Stomach (tissue), 9 donors: ENCODE data around the gene MAGED1. TPM values are rescaled to one million over a fixed set of nuclear protein-coding genes. Genes with fewer than 3 reads are reported as not detected.

Experiments used
- DNase-seq, 2 donors: peaks; one replicate each; pipeline versions ENCODE4 v3.0.0 to v3.0.0-alpha.2; 2013 to 2019
- H3K27ac ChIP-seq, 5 donors: fragments of 200-600 bp in 4 of 5; sonication (generic) in 4 of 5; one replicate each; pipeline ENCODE4 v1.5.1; 2013 to 2019; ENCODE audit warnings: mild to moderate bottlenecking in 1 of 5, moderate library complexity in 1 of 5
- H3K27me3 ChIP-seq, 3 donors: fragments of 200-600 bp; sonication (generic); one replicate each; pipeline ENCODE4 v1.5.1; 2017 to 2019; ENCODE audit warnings: mixed run types in 1 of 3
- H3K36me3 ChIP-seq, 4 donors: fragments of 200-600 bp; sonication (generic); 1 replicate in 3 of 4; 2 replicates in 1 of 4; pipeline ENCODE4 v1.5.1; 2016 to 2019
- H3K4me1 ChIP-seq, 4 donors: fragments of 200-600 bp; sonication (generic); one replicate each; pipeline ENCODE4 v1.5.1; 2016 to 2019
- H3K4me3 ChIP-seq, 4 donors: fragments of 200-600 bp; sonication (generic) in 3 of 4; one replicate each; pipeline ENCODE4 v1.5.1; 2016 to 2019; ENCODE audit warnings: mild to moderate bottlenecking in 1 of 4
- H3K9me3 ChIP-seq, 4 donors: fragments of 200-600 bp; sonication (generic); one replicate each; pipeline ENCODE4 v1.5.1; 2016 to 2019
- EP300 ChIP-seq: sonication (generic); formaldehyde crosslinking; IDR thresholded peaks from one replicate; pipeline ENCODE4 v1.6.1; 2017; ENCODE audit warnings: antibody characterized with exemption
- POLR2A ChIP-seq, 4 donors: fragments of 450-650 bp; IDR thresholded peaks; one replicate each; pipeline ENCODE4 v1.6.1; 2016; ENCODE audit warnings: antibody characterized with exemption in 4 of 4, control low read depth in 2 of 4, mild to moderate bottlenecking in 1 of 4, moderate library complexity in 1 of 4
- POLR2AphosphoS5 ChIP-seq, 3 donors: sonication (generic); formaldehyde crosslinking; IDR thresholded peaks; one replicate each; pipeline ENCODE4 v1.6.1; 2016; ENCODE audit warnings: antibody characterized with exemption in 3 of 3
- WGBS, 5 donors: extraction: QIAGEN DNeasy Blood & Tissue Kit in 3 of 5; methylation state at CpG; one replicate each; pipeline versions ENCODE4 v1.1.5 to v1.1.7; 2013 to 2018; 5-methylcytosine and 5-hydroxymethylcytosine counted together
- intact Hi-C: fragments of 100-400 bp; cut with DNase I; formaldehyde crosslinking; loops from one replicate; pipeline ENCODE4 v1.15.1; 2023; ENCODE audit warnings: low total_unique reads
- polyA plus RNA-seq, 3 donors: library from polyadenylated mRNA; stranded (reverse); fragments of 200-250 nt; gene quantifications; one replicate each; pipeline ENCODE4 v1.2.3, GENCODE V29; 2013
- small RNA-seq, 4 donors: library from RNA; depleted of rRNA; stranded (forward); fragments of <200 nt; gene quantifications; one replicate each; pipeline ENCODE3, GENCODE V24; 2016
- total RNA-seq, 5 donors: library from RNA; depleted of rRNA; stranded (reverse); fragments of >200 nt; gene quantifications; one replicate each; pipeline versions ENCODE4 v1.1.0 to v1.2.3, GENCODE V29; 2014 to 2016
- TF ChIP-seq, protein P1 (sequence below), 7 experiments: fragments of 450-650 bp in 4 of 7; fragments of 200-600 bp in 3 of 7; sonication (generic) in 3 of 7; IDR thresholded peaks; one replicate each; pipeline ENCODE4 v1.5.1; 2016 to 2019; ENCODE audit warnings: antibody characterized with exemption in 7 of 7, control low read depth in 2 of 7, mild to moderate bottlenecking in 1 of 7
- donor health status: healthy with polysubstance abuse.
- donor health status: Bipolar disorder and iron deficiency.
- donor health status: healthy.

Gene MAGED1
- total and polyA plus RNA-seq, 8 donors, result 15.2 to 87.6 (median 46.4) TPM

DNA sequence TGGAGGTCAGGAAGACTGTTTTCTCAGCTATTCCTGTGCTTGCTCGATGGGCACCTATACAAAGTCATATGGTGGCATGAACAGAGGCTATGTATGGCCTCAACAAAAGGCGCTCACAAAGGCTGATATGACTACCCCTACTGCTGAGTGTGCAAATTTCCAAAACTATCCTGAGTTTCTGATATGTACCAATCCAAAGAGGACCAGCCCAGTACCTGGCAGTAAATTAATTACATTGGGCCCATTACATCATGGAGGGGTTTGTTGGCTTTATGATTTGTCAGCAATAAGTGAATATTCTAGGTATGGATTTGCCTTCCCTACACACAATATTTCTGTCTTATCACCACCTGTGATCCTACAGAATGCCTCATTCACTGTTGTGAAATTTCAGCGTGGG is 12.3 kb downstream of the MAGED1 start:
- peaks cover 4 to 31% (median 25%) of the 10 kb centered on the region in 4 donors for H3K36me3 ChIP-seq
- intact Hi-C loops, result no loop called here
- H3K27ac ChIP-seq, result no peak overlapping the region
- H3K9me3 ChIP-seq, result no peaks in the 10 kb centered on the region
- H3K4me3 ChIP-seq, result no peak overlapping the region
- DNase-seq, result no peak
- 63 to 87% (median 73%) methylated on average over 3 of the region's 3 CpGs for WGBS, 5 donors
- H3K4me1 ChIP-seq, result no peaks in the 10 kb centered on the region
- H3K27me3 ChIP-seq, result no peaks in the 10 kb centered on the region
- TF ChIP-seq EP300, result no peak
- no peak for TF ChIP-seq POLR2AphosphoS5 (IDR thresholded peaks at IDR 0.05)
- TF ChIP-seq POLR2A (IDR thresholded peaks at IDR 0.05), result no peak
- TF ChIP-seq, protein P1, sequence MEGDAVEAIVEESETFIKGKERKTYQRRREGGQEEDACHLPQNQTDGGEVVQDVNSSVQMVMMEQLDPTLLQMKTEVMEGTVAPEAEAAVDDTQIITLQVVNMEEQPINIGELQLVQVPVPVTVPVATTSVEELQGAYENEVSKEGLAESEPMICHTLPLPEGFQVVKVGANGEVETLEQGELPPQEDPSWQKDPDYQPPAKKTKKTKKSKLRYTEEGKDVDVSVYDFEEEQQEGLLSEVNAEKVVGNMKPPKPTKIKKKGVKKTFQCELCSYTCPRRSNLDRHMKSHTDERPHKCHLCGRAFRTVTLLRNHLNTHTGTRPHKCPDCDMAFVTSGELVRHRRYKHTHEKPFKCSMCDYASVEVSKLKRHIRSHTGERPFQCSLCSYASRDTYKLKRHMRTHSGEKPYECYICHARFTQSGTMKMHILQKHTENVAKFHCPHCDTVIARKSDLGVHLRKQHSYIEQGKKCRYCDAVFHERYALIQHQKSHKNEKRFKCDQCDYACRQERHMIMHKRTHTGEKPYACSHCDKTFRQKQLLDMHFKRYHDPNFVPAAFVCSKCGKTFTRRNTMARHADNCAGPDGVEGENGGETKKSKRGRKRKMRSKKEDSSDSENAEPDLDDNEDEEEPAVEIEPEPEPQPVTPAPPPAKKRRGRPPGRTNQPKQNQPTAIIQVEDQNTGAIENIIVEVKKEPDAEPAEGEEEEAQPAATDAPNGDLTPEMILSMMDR (IDR thresholded peaks at IDR 0.05), result no peak

DNA sequence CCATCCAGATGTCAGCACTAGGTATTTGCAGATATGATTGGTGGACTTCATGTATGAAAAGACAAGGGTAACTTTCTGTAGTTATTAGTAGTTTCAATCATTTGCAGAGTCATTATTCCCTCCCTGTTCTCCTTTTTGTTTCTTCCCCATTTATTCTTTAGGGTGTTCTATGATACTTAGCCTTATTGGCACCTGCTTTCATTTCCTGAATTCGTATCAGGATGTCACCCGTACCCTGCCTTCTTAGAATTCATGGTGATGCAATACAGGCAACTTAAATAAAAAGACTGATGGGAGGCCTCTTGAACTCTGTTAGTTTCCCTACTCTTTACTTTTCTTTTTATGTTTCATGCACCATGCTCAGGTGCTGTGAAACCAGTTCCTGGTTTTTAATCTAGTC is 24.2 kb downstream of the MAGED1 start:
- no peaks in the 10 kb centered on the region for H3K36me3 ChIP-seq
- no peaks in the 10 kb centered on the region for H3K27me3 ChIP-seq
- H3K27ac ChIP-seq, result no peak overlapping the region
- H3K4me1 ChIP-seq, result no peaks in the 10 kb centered on the region
- DNase-seq, result no peak
- no peak for TF ChIP-seq POLR2AphosphoS5 (IDR thresholded peaks at IDR 0.05)
- TF ChIP-seq EP300, result no peak
- TF ChIP-seq, protein P1 (IDR thresholded peaks at IDR 0.05), result no peak
- TF ChIP-seq POLR2A (IDR thresholded peaks at IDR 0.05), result no peak
- no peak overlapping the region for H3K4me3 ChIP-seq
- H3K9me3 ChIP-seq, result peaks cover 0 to 18% (median 0%) of the 10 kb centered on the region in 4 donors
- intact Hi-C loops, result no loop called here
- 37 to 58% (median 44%) methylated on average over 2 of the region's 2 CpGs for WGBS, 5 donors

DNA sequence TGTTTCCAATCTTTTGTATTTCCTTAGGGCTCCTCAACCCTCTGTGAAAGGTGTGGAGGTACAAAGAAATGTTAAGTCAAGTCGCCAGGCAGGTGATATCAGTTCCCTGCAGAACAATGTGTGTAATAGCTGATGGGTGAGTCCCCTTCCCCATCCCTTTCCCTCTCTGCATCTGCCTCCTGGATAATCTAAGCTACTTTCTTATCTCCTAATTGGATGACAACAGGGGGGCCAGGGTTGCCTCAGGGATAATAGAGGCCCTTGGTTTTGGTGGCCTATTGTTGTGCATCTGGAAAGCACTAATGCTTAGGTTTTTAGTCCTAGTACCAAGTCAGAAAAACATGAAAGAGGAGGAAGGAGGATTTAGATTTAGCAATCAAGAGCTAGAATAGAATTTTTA is 29.1 kb downstream of the MAGED1 start:
- no peaks in the 10 kb centered on the region for H3K36me3 ChIP-seq
- WGBS, 5 donors, result 0 to 31% (median 11%) methylated on average over 1 of the region's 1 CpG
- H3K4me3 ChIP-seq, result no peak overlapping the region
- intact Hi-C loops, result no loop called here
- H3K9me3 ChIP-seq, result peaks cover 0 to 16% (median 0%) of the 10 kb centered on the region in 4 donors
- TF ChIP-seq POLR2AphosphoS5 (IDR thresholded peaks at IDR 0.05) (no peak), POLR2A (IDR thresholded peaks at IDR 0.05) (no peak), EP300 (no peak)
- TF ChIP-seq, protein P1 (IDR thresholded peaks at IDR 0.05), result no peak
- no peak overlapping the region for H3K27ac ChIP-seq
- H3K4me1 ChIP-seq, result no peaks in the 10 kb centered on the region
- no peaks in the 10 kb centered on the region for H3K27me3 ChIP-seq
- no peak for DNase-seq

DNA sequence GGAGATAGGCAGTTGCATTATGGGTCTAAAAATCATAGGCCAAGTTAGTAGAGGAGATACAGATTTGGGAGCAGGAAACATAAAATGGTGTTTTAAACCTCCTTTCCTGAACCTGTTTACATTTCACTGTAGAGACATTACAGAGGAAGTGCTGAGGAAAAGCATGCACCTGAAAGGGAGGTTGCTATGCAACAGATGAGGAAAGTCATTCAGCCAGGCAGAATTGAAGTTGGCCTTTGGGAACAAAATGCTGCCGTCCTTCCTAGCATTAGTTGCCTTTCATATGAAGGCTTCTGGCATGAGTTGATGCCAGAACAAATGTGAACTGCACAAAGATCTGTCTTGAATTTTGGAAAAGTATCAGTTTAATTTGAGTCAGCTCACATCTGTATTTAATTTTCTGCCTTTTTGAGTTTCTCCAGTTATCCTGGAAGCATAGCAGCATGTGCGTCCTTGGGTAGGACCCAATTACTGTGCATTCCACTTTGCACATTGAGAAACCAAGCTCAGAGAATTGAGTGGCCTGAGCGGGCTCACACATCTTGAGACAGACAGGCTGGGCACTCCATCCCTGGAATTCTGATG is 38.2 kb downstream of the MAGED1 start:
- DNase-seq, result peak in 1 of 2 donors; percentile 16
- H3K4me1 ChIP-seq, result no peaks in the 10 kb centered on the region
- H3K27ac ChIP-seq, result no peak overlapping the region
- TF ChIP-seq EP300, result no peak
- no peak for TF ChIP-seq POLR2A (IDR thresholded peaks at IDR 0.05)
- TF ChIP-seq, protein P1 (IDR thresholded peaks at IDR 0.05), result no peak
- no peak for TF ChIP-seq POLR2AphosphoS5 (IDR thresholded peaks at IDR 0.05)
- H3K27me3 ChIP-seq, result peaks cover 0 to 8% (median 0%) of the 10 kb centered on the region in 3 donors
- H3K9me3 ChIP-seq, result peaks cover 0 to 11% (median 0%) of the 10 kb centered on the region in 4 donors
- intact Hi-C loops, result no loop called here
- no peaks in the 10 kb centered on the region for H3K36me3 ChIP-seq
- H3K4me3 ChIP-seq, result no peak overlapping the region
- WGBS, 5 donors, result 62 to 74% (median 70%) methylated on average over 3 of the region's 3 CpGs

Small RNA genes within 50 kb of the gene (small RNA-seq; reads per million reads assigned to genes)
- gene AL929410.2 (0 reads per million in 4 donors), gene RNU6-504P (0 reads per million in 4 donors)

Other genes starting within 250 kb of the MAGED1 start
- gene CENPVL2, start 210.8 kb upstream of the MAGED1 start, total RNA-seq, result not detected
- not detected for gene CENPVL2, start 210.8 kb upstream of the MAGED1 start, polyA plus RNA-seq
- gene CENPVL1, start 183.1 kb upstream of the MAGED1 start, total RNA-seq, result not detected
- gene CENPVL1, start 183.1 kb upstream of the MAGED1 start, polyA plus RNA-seq, result not detected
- 10 to 100 TPM in 1 of 5 donors, 1 to 10 TPM in 3, not detected in 1; 3.5 to 13.6 (median 5.1) TPM for gene GSPT2, start 150.2 kb upstream of the MAGED1 start, total RNA-seq
- 1 to 10 TPM; 2.9 to 3.1 (median 3.0) TPM for gene GSPT2, start 150.2 kb upstream of the MAGED1 start, polyA plus RNA-seq
- 10 to 100 TPM in 1 of 5 donors, 1 to 10 TPM in 2, under 1 TPM in 2; 0.45 to 11.0 (median 7.6) TPM for gene MAGED4B, start 175.6 kb downstream of the MAGED1 start, total RNA-seq
- 10 to 100 TPM in 2 of 3 donors, 1 to 10 TPM in 1; 4.7 to 18.3 (median 15.6) TPM for gene MAGED4B, start 175.6 kb downstream of the MAGED1 start, polyA plus RNA-seq